PC-3 (cell line): ENCODE measurements around the gene ARHGAP42. TPM values are rescaled to one million over a fixed set of nuclear protein-coding genes. Genes with fewer than 3 reads are reported as not detected.

Source experiments
- ATAC-seq: fragments of 200-7000 bp; cut with Tn5 transposase; 2 replicates; pipeline ENCODE4 v1.9.1; 2020; ENCODE audit warnings: mild to moderate bottlenecking, moderate library complexity
- BruUV-seq: library from RNA; stranded (reverse); fragments of 400-500 nt; replicated peaks from 2 replicates; lab custom pipeline; 2021; lab: Mats Ljungman, UMichigan
- CTCF ChIA-PET: fragments of 300-600 bp; sonication (Branson Sonifier 250); formaldehyde crosslinking; loops from one replicate; lab custom pipeline; 2022; ENCODE audit warnings: antibody characterized with exemption; lab: Charles Lee
- POLR2A ChIA-PET: fragments of 300-600 bp; sonication (Branson Sonifier 250); formaldehyde crosslinking; loops from one replicate; lab custom pipeline; 2022; ENCODE audit warnings: antibody characterized with exemption; ENCODE audit not compliant: unreplicated experiment; lab: Charles Lee
- DNase-seq: peaks from one replicate; pipeline ENCODE4 v3.0.0-alpha.2; 2015
- H2AFZ ChIP-seq: fragments of 300-600 bp; sonication (generic); 2 replicates; pipeline ENCODE4 v1.6.0; 2016; ENCODE audit warnings: antibody characterized with exemption, low read length
- H3F3A ChIP-seq: fragments of 300-600 bp; sonication (generic); one replicate; pipeline ENCODE4 v1.6.0; 2017; ENCODE audit warnings: antibody characterized with exemption, low read length, control low read depth, mild to moderate bottlenecking; ENCODE audit not compliant: unreplicated experiment
- H3K27ac ChIP-seq: fragments of 300-600 bp; sonication (generic); 2 replicates; pipeline ENCODE4 v1.5.1; 2016; ENCODE audit warnings: mild to moderate bottlenecking, low read length
- H3K27me3 ChIP-seq: fragments of 300-600 bp; sonication (generic); 2 replicates; pipeline ENCODE4 v1.6.1; 2016; ENCODE audit warnings: low read length, mixed read lengths
- H3K36me3 ChIP-seq: fragments of 300-600 bp; sonication (generic); 2 replicates; pipeline ENCODE4 v1.6.1; 2016; ENCODE audit warnings: low read depth, mixed run types, low read length, mixed read lengths
- H3K4me1 ChIP-seq: fragments of 300-600 bp; sonication (generic); 2 replicates; pipeline ENCODE4 v1.5.1; 2016; ENCODE audit warnings: low read length; ENCODE audit not compliant: insufficient read depth
- H3K4me2 ChIP-seq: fragments of 300-600 bp; sonication (generic); 2 replicates; pipeline ENCODE4 v1.6.0; 2016; ENCODE audit warnings: low read length
- H3K4me3 ChIP-seq: fragments of 300-600 bp; sonication (generic); 2 replicates; pipeline ENCODE4 v1.5.1; 2016; ENCODE audit warnings: mild to moderate bottlenecking, low read length, mixed read lengths
- H3K79me2 ChIP-seq: fragments of 300-600 bp; sonication (generic); 2 replicates; pipeline ENCODE4 v1.6.1; 2017; ENCODE audit warnings: low read length, mixed read lengths
- H3K9ac ChIP-seq: fragments of 300-600 bp; sonication (generic); 2 replicates; pipeline ENCODE4 v1.6.0; 2016; ENCODE audit warnings: mild to moderate bottlenecking, low read length
- H3K9me2 ChIP-seq: fragments of 300-600 bp; sonication (generic); replicated peaks from 2 replicates; pipeline ENCODE4 v1.6.1; 2016; ENCODE audit warnings: mixed run types, low read length, mixed read lengths
- H3K9me3 ChIP-seq: fragments of 300-600 bp; sonication (generic); 2 replicates; pipeline ENCODE4 v1.6.1; 2016; ENCODE audit warnings: low read length, mixed read lengths
- H4K20me1 ChIP-seq: fragments of 300-600 bp; sonication (generic); 2 replicates; pipeline ENCODE4 v1.6.1; 2016; ENCODE audit warnings: low read length, mixed read lengths
- CTCF ChIP-seq: fragments of 300-600 bp; sonication (generic); conservative IDR thresholded peaks from 2 replicates; pipeline ENCODE4 v1.5.1; 2017; ENCODE audit warnings: antibody characterized with exemption, low read depth, mild to moderate bottlenecking, low read length
- EZH2 ChIP-seq: fragments of 300-600 bp; sonication (generic); IDR thresholded peaks from one replicate; pipeline ENCODE4 v1.6.1; 2017; ENCODE audit warnings: antibody characterized with exemption, mild to moderate bottlenecking, low read length; ENCODE audit not compliant: unreplicated experiment
- EZH2phosphoT487 ChIP-seq: fragments of 300-600 bp; sonication (generic); IDR thresholded peaks from 2 replicates; pipeline ENCODE4 v1.6.1; 2018; ENCODE audit warnings: mild to moderate bottlenecking, antibody characterized with exemption, low read length, borderline replicate concordance
- intact Hi-C: fragments of 100-400 bp; cut with micrococcal nuclease; formaldehyde crosslinking; loops from 2 replicates; pipeline ENCODE4 v1.9.0; 2023
- total RNA-seq: library from RNA; depleted of rRNA; stranded (reverse); fragments of >200 nt; gene quantifications from 2 replicates; pipeline ENCODE4 v1.2.3, GENCODE V29; 2014

Gene ARHGAP42
- total RNA-seq, 1 experiment from 2014 or later, result 12.1 TPM

GRCh38 chr11:100778166-100778785 is 91.2 kb downstream of the ARHGAP42 start:
- Histone ChIP-seq H4K20me1 (no peaks in the 10 kb centered on the region), H3K9me3 (0 out of 2 replicates have a peak, but pooled peaks cover 4% of the 10 kb centered on the region), H3K79me2 (peaks cover 20% of the 10 kb centered on the region), H3K4me3 (peak overlapping the region; percentile 6; the same call in 1 of the 2 replicates), H2AFZ (no peak overlapping the region), H3F3A (peaks cover 5% of the 10 kb centered on the region), H3K27ac (peak overlapping the region; percentile 93), H3K27me3 (no peaks in the 10 kb centered on the region), H3K9ac (peak overlapping the region; percentile 92), H3K36me3 (peaks cover 11% of the 10 kb centered on the region), H3K9me2 (no peaks in the 10 kb centered on the region), H3K4me1 (peaks cover 36% of the 10 kb centered on the region), H3K4me2 (peak overlapping the region; percentile 80)
- ChIA-PET CTCF (interaction anchor here (0.6 to 2.1 kb wide), 7 partner anchors 50 to 155 kb away, joined by 3 to 12 read pairs (median 4); no protein-coding TSS in a partner anchor), POLR2A (interaction anchor here (0.5 to 3.7 kb wide), 6 partner anchors 39 to 219 kb away, joined by 3 to 85 read pairs (median 4); partner anchors contain the start of gene ARHGAP42)
- intact Hi-C loops, result no loop called here
- DNase-seq, result peak; percentile 11
- no peak for TF ChIP-seq EZH2
- no peak for TF ChIP-seq EZH2phosphoT487
- TF ChIP-seq CTCF, result no peak
- TSS peak; percentile 56 for BruUV-seq
- no peak for ATAC-seq

GRCh38 chr11:100780470-100780869 is 93.4 kb downstream of the ARHGAP42 start:
- ChIA-PET POLR2A (no interaction called here), CTCF (no interaction called here)
- Histone ChIP-seq H3K9ac (no peak overlapping the region), H3K9me2 (no peaks in the 10 kb centered on the region), H3K4me3 (no peak overlapping the region), H4K20me1 (no peaks in the 10 kb centered on the region), H3K79me2 (peaks cover 20% of the 10 kb centered on the region), H3K36me3 (peaks cover 11% of the 10 kb centered on the region), H2AFZ (no peak overlapping the region), H3K4me2 (no peak overlapping the region), H3K4me1 (peaks cover 27% of the 10 kb centered on the region), H3K27ac (no peak overlapping the region), H3F3A (peaks cover 5% of the 10 kb centered on the region), H3K9me3 (0 out of 2 replicates have a peak, but pooled peaks cover 4% of the 10 kb centered on the region), H3K27me3 (no peaks in the 10 kb centered on the region)
- intact Hi-C loops, result no loop called here
- DNase-seq, result no peak
- TF ChIP-seq EZH2 (no peak), CTCF (no peak), EZH2phosphoT487 (no peak)
- no peak for ATAC-seq
- BruUV-seq, result no TSS peak
